Erythroblast (primary cell): Measurements from ENCODE around the gene TKT.

Experiments used
- DNase-seq, 2 experiments: peaks; one replicate each; lab custom pipeline; 2025; lab: John Stamatoyannopoulos, UW
- GATA1 ChIP-seq: IDR thresholded peaks from 2 replicates; pipeline ENCODE4 v1.6.1; 2011; ENCODE audit warnings: low read depth, mild to moderate bottlenecking, control low read depth, low read length, moderate library complexity
- POLR2A ChIP-seq: IDR thresholded peaks from 2 replicates; pipeline ENCODE4 v1.6.1; 2011; ENCODE audit warnings: mild to moderate bottlenecking, low read length

TKT gene

GRCh38 chr3:53188136-53188685 is 67.6 kb downstream of the TKT start:
- DNase-seq, result no peak
- TF ChIP-seq GATA1 (no peak), POLR2A (no peak)

DNA sequence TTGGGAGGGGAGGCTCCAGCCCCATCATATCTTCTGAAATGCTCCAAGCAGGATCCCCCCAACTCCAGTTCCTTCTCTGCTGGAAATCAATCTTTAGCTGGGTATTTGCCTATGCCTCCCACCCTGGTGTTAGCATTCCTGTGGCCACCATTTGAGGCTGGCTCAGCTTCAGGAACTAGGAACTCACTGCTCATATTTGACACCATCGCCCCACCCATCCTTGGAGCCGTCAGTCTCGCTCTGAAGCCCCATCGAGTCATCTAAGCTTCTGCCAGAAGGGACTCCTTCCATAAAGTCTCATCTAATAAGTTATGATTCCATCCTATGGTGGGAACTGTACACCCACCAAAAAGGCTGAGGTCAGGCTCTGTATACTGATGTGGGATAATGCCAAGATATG is 68.4 kb downstream of the TKT start:
- no peak for TF ChIP-seq POLR2A
- TF ChIP-seq GATA1, result no peak
- DNase-seq, result no peak

DNA sequence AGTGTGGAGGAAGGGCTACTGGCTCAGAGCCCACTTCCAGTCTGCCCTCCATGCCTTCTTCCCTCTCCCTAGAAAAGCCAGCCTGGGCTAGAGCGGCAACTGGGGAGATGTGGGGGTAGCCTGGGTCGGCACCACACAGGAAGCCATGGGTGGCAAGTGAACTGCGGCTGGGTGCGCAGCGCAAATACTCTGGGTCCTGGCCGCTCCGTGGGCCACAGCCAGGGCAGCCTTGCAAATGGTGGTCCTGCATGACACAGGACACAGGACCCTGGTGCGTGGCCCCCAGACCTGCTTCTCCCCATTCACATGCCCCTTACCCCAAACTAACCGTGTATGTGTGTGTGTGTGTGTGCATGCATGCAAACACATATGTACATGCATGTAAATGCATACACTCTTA is 69.1 kb downstream of the TKT start:
- no peak for DNase-seq
- no peak for TF ChIP-seq POLR2A
- TF ChIP-seq GATA1, result no peak

GRCh38 chr3:53185761-53186465 is 69.9 kb downstream of the TKT start:
- no peak for TF ChIP-seq GATA1
- no peak for TF ChIP-seq POLR2A
- DNase-seq, result no peak

DNA sequence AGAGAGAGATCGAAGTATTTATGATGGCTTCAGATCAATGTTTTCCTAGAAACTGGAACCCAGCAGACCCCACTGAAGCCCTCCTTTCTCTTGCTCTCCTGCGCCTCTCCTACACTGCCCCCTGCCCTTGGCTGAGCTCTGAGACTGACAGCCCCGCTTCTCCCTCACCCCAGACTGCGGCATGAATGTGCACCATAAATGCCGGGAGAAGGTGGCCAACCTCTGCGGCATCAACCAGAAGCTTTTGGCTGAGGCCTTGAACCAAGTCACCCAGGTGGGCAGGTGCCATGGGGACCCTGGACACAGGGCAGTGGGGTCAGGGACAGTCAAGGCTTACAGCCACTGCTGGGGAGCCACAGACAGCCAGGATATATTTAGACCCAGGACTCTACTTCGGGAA is 71.1 kb downstream of the TKT start:
- DNase-seq, result no peak
- TF ChIP-seq POLR2A (no peak), GATA1 (no peak)

GRCh38 chr3:53183514-53183913 is 72.3 kb downstream of the TKT start:
- no peak for TF ChIP-seq POLR2A
- TF ChIP-seq GATA1, result no peak
- DNase-seq, result no peak

DNA sequence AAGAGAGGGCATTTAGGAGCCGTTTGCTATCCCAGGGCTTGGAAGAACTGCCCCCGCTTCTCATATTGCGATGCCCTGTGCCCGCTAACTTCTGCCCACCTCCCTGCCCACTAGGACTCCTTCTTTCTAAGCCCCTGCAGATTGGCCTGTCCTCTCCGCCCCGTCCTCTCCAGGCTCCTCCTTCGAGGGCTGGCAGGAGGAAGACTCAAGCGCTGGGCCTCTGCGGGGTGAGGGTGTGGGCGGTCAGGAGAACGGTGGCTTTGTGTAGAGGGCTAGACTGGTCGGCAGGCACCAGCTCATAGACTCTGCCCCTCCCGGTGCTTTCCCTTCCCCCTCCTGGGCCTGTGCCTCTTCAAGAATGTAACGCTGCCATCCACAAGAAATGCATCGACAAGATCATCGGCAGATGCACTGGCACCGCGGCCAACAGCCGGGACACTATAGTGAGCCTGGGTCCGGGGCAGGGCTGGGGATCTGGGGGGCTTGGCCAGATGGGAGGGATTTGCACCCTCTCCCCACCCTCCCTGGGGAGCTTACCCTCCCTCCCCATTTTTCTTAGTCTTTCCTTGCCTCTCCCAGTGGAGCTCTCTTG is 73.0 kb downstream of the TKT start:
- TF ChIP-seq GATA1, result no peak
- no peak for DNase-seq

DNA sequence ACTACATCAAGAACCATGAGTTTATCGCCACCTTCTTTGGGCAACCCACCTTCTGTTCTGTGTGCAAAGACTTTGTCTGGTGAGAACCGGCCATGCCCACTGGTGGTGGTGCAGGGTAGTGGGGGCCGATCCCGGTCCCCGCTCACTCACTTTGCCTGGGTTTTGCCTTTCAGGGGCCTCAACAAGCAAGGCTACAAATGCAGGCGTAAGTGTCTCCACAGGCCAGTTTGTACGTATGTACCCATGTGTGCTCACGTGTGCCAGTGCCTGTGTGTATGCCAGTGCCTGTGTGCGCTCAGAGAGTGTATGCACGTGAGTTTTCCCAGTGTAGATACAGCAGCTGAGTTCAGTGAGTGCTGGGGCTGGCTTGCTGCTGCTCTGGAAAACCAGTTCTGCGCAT is 74.3 kb downstream of the TKT start:
- no peak for DNase-seq

DNA sequence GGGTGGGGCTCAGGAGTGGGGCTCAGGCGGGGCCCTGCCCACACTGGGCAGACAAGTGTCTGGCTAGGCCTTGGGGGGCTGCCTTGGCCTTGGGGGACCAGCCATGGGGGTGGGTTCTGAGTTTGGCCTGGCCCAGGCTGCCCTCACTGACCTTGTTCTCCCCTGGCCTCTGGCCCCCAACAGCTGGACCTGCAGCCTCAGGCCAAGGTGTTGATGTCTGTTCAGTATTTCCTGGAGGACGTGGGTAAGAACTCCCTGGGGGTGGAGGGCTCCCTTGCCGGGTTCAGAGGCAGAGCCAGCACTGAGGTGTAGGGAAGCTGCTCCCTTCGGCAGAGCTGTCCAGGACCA is 74.8 kb downstream of the TKT start:
- TF ChIP-seq GATA1, result no peak
- no peak for DNase-seq

More for the DNA sequence above, 74.3 kb downstream of the TKT start:
- TF ChIP-seq GATA1, result no peak
- TF ChIP-seq POLR2A, result no peak

DNA sequence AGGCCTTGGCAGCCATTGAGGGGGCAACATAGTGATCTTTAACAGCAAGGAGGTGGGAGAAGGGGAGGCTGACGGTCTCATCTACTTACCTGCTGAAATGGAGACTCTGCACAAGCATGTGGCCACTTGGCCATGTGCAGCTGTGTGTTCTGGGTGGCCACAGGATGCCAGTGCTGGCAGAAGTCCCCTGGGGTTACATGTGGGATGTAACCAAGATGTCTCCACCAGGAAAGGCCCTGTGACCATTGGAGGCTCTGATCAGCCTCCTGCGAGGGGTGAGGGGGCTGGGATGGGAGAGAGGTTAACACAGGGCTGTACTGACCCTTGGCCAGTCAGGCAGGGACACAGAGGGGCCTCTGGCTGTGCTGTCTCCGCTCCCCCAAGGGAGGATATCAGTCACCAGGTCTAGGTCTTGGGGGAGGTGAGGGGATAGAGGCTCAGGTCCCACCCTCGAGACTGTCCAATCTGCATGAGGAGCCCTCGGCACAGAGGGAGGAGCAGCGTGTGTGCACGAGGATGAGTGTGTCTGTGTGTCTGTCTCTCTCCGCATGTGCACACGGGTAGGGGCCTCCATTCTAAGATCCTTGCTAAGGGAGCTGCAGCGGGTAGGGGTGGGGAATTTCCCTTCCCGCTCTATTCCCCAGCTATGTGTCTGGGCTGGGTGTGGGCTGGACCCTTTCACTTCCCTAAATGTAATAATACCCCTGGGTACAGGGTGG is 75.4 kb downstream of the TKT start:
- DNase-seq, result no peak
- TF ChIP-seq POLR2A (no peak), GATA1 (no peak)

DNA sequence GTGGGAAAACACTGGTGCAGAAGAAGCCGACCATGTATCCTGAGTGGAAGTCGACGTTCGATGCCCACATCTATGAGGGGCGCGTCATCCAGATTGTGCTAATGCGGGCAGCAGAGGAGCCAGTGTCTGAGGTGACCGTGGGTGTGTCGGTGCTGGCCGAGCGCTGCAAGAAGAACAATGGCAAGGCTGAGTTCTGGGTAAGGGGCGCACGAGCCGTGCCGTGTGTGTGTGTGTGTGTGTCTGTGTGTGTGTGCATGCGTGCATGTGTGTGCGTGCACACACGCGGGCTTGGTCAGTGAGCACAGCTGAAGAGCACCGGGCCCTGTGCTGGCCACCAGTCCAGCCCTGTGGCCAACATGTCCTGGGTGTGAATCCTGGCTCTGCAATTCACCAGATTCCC is 76.2 kb downstream of the TKT start:
- DNase-seq, result no peak
- TF ChIP-seq GATA1 (no peak), POLR2A (no peak)

GRCh38 chr3:53178246-53178645 is 77.6 kb downstream of the TKT start:
- TF ChIP-seq GATA1 (no peak), POLR2A (no peak)
- DNase-seq, result no peak

DNA sequence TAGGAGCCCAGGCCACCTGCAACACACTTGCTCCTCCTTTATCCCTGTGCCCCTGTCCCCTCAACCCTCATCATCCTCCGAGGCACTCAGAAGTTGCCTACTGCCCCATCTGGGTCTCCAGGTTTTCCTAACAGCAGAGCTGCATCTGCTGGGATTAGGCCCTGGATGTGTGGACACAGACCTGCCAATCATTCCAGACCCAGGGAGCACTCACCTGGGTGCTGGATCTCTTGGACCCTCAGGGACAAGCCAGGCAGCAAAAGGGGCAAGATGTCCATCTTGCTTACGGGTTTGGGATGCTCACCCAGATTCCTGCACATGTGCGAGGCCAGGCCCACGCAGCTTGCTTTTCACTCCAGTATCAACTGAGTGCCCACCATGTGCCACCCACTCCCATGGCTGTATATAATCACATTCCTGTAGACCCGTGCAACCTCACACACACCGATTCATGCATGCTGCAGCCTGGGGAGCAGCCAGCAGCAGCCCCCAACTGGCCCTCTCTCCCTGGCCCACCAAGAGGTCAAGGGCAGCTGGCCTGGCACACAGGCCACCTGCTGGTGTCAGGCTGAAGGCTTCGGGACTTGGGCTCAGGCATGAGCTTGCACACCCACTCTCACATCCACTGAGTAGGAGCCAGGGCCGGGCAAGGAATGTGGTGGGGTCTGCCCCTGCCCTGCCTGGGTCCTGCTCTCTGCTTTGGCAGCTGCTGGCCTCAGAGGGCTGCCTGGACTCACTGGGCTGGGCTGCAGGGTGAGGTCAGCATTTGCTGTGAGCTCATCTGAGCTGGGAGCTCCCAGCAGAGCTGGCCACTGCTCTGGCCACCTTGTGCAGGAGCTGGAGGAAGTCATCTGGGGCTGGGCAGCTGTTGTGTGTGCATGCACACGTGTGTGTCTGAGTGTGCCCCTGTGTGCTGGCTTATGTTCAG is 79.9 kb downstream of the TKT start:
- no peak for TF ChIP-seq GATA1
- no peak for TF ChIP-seq POLR2A
- no peak for DNase-seq
